Neural cell (in vitro differentiated cells): Measurements from ENCODE around the gene CDKAL1. TPM values are rescaled to one million over a fixed set of nuclear protein-coding genes. Genes with fewer than 3 reads are reported as not detected.

Experiments
- H2AFZ ChIP-seq: fragments of 200-600, 300-800 bp; sonication (generic), shearing (Covaris generic); 2 replicates; pipeline ENCODE4 v1.6.0; 2014; ENCODE audit warnings: low read depth, mild to moderate bottlenecking, antibody characterized with exemption, low read length, moderate library complexity
- H3F3A ChIP-seq: fragments of 200-600 bp; shearing (Covaris generic); 2 replicates; pipeline ENCODE4 v1.6.1; 2016; ENCODE audit warnings: mild to moderate bottlenecking, moderate library complexity, mixed read lengths, antibody characterized with exemption, low read length; ENCODE audit not compliant: insufficient read depth, poor library complexity, severe bottlenecking
- H3K27ac ChIP-seq: fragments of 200-600, 300-800 bp; sonication (generic), shearing (Covaris generic); 2 replicates; pipeline ENCODE4 v1.5.1; 2014; ENCODE audit warnings: mild to moderate bottlenecking, low read length, moderate library complexity
- H3K27me3 ChIP-seq: fragments of 300-800, 200-600 bp; sonication (generic), shearing (Covaris generic); 2 replicates; pipeline ENCODE4 v1.6.0; 2014; ENCODE audit warnings: mild to moderate bottlenecking, low read depth, low read length, moderate library complexity; ENCODE audit not compliant: insufficient read depth
- H3K36me3 ChIP-seq: fragments of 300-800, 200-600 bp; sonication (generic), shearing (Covaris generic); 2 replicates; pipeline ENCODE4 v1.5.1; 2014; ENCODE audit warnings: mild to moderate bottlenecking, antibody characterized with exemption, low read length, moderate library complexity; ENCODE audit not compliant: insufficient read depth
- H3K4me2 ChIP-seq: fragments of 300-800, 200-600 bp; sonication (generic), shearing (Covaris generic); 2 replicates; pipeline ENCODE4 v1.6.0; 2014; ENCODE audit warnings: mild to moderate bottlenecking, low read length
- H3K4me3 ChIP-seq: fragments of 300-800, 200-600 bp; sonication (generic), shearing (Covaris generic); 2 replicates; pipeline ENCODE4 v1.5.1; 2014; ENCODE audit warnings: mild to moderate bottlenecking, low read length, moderate library complexity
- H3K79me2 ChIP-seq: fragments of 200-600 bp; shearing (Covaris generic); replicated peaks from 2 replicates; pipeline ENCODE4 v1.6.0; 2014; ENCODE audit warnings: mild to moderate bottlenecking, low read length, moderate library complexity; ENCODE audit not compliant: insufficient read depth
- H3K9ac ChIP-seq: fragments of 300-800, 200-600 bp; sonication (generic), shearing (Covaris generic); 2 replicates; pipeline ENCODE4 v1.6.1; 2016; ENCODE audit warnings: mild to moderate bottlenecking, low read length, mixed read lengths
- H3K9me2 ChIP-seq: fragments of 200-600 bp; shearing (Covaris generic); 2 replicates; pipeline ENCODE4 v1.6.1; 2016; ENCODE audit warnings: mild to moderate bottlenecking, low read length, mixed read lengths; ENCODE audit not compliant: insufficient read depth
- H3K9me3 ChIP-seq: fragments of 200-600, 300-800 bp; sonication (generic), shearing (Covaris generic); 2 replicates; pipeline ENCODE4 v1.6.1; 2016; ENCODE audit warnings: mild to moderate bottlenecking, mixed run types, low read length, moderate library complexity, mixed read lengths
- H4K20me1 ChIP-seq: fragments of 200-600 bp; shearing (Covaris generic); 2 replicates; pipeline ENCODE4 v1.6.1; 2016; ENCODE audit warnings: mild to moderate bottlenecking, mixed run types; ENCODE audit not compliant: insufficient read depth
- EP300 ChIP-seq: fragments of 450-650 bp; conservative IDR thresholded peaks from 2 replicates; pipeline ENCODE4 v1.6.1; 2014; ENCODE audit warnings: antibody characterized with exemption, mild to moderate bottlenecking, moderate library complexity; ENCODE audit not compliant: poor library complexity, severe bottlenecking
- EZH2 ChIP-seq: fragments of 200-600, 300-800 bp; shearing (Covaris generic), sonication (generic); IDR thresholded peaks from 2 replicates; pipeline ENCODE4 v1.6.1; 2014; ENCODE audit warnings: antibody characterized with exemption, low read length, borderline replicate concordance, mild to moderate bottlenecking; ENCODE audit not compliant: insufficient read depth, poor library complexity, severe bottlenecking
- MXI1 ChIP-seq: fragments of 450-650 bp; conservative IDR thresholded peaks from 2 replicates; pipeline ENCODE4 v1.6.1; 2014; ENCODE audit warnings: antibody characterized with exemption, mild to moderate bottlenecking; ENCODE audit not compliant: poor library complexity, severe bottlenecking
- RAD21 ChIP-seq: fragments of 450-650 bp; conservative IDR thresholded peaks from 2 replicates; pipeline ENCODE4 v1.6.1; 2014; ENCODE audit warnings: antibody characterized with exemption, mild to moderate bottlenecking, moderate library complexity
- TAF1 ChIP-seq: IDR thresholded peaks from 2 replicates; pipeline ENCODE4 v1.6.1; 2012; ENCODE audit warnings: low read depth
- polyA plus RNA-seq: library from polyadenylated mRNA; depleted of rRNA; stranded (reverse); fragments of >200 nt; gene quantifications from 2 replicates; pipeline ENCODE4 v1.2.3, GENCODE V29; 2014
- TF ChIP-seq, protein P1 (sequence below): IDR thresholded peaks from 2 replicates; pipeline ENCODE4 v1.6.1; 2012; ENCODE audit warnings: borderline replicate concordance
- TF ChIP-seq, protein P2 (sequence below): fragments of 450-650 bp; IDR thresholded peaks from 2 replicates; pipeline ENCODE4 v1.5.1; 2014; ENCODE audit warnings: antibody characterized with exemption, mild to moderate bottlenecking, moderate library complexity; ENCODE audit not compliant: poor library complexity, severe bottlenecking

The CDKAL1 gene
- polyA plus RNA-seq, 1 donor from 2014 or later, result 10.7 TPM

DNA sequence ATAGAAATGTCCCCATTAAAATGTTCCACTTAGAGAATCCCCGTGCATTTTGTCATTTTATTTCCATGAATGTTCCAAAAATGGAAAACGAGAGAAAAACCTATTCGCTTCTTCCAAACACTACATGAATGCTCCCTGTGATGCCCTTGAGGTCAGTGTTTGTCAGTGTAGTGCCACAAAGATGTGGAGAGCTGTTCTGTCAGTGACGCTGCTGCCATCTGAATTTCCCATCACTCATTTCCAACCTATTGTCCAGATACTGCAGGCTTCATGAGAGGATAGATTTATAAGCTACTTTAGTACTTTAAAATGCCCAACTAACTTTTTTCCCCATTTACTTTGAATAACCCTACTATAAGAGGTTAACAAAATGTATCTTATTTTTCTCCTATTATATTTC lies 335.8 kb downstream of the CDKAL1 start:
- H3K27me3 ChIP-seq, result no peaks in the 10 kb centered on the region
- no peak overlapping the region for H3K4me3 ChIP-seq
- no peak overlapping the region for H3K4me2 ChIP-seq
- H3K36me3 ChIP-seq, result no peaks in the 10 kb centered on the region
- H2AFZ ChIP-seq, result no peak overlapping the region
- no peak overlapping the region for H3K27ac ChIP-seq
- H3K9me2 ChIP-seq, result no peaks in the 10 kb centered on the region
- peaks cover 11% of the 10 kb centered on the region for H3F3A ChIP-seq
- no peaks in the 10 kb centered on the region for H4K20me1 ChIP-seq
- no peaks in the 10 kb centered on the region for H3K9me3 ChIP-seq
- no peaks in the 10 kb centered on the region for H3K79me2 ChIP-seq
- TF ChIP-seq TAF1 (no peak), MXI1 (no peak), EP300 (no peak), EZH2 (no peak), RAD21 (no peak)
- TF ChIP-seq, protein P1, sequence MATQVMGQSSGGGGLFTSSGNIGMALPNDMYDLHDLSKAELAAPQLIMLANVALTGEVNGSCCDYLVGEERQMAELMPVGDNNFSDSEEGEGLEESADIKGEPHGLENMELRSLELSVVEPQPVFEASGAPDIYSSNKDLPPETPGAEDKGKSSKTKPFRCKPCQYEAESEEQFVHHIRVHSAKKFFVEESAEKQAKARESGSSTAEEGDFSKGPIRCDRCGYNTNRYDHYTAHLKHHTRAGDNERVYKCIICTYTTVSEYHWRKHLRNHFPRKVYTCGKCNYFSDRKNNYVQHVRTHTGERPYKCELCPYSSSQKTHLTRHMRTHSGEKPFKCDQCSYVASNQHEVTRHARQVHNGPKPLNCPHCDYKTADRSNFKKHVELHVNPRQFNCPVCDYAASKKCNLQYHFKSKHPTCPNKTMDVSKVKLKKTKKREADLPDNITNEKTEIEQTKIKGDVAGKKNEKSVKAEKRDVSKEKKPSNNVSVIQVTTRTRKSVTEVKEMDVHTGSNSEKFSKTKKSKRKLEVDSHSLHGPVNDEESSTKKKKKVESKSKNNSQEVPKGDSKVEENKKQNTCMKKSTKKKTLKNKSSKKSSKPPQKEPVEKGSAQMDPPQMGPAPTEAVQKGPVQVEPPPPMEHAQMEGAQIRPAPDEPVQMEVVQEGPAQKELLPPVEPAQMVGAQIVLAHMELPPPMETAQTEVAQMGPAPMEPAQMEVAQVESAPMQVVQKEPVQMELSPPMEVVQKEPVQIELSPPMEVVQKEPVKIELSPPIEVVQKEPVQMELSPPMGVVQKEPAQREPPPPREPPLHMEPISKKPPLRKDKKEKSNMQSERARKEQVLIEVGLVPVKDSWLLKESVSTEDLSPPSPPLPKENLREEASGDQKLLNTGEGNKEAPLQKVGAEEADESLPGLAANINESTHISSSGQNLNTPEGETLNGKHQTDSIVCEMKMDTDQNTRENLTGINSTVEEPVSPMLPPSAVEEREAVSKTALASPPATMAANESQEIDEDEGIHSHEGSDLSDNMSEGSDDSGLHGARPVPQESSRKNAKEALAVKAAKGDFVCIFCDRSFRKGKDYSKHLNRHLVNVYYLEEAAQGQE, result no peak
- TF ChIP-seq, protein P2, sequence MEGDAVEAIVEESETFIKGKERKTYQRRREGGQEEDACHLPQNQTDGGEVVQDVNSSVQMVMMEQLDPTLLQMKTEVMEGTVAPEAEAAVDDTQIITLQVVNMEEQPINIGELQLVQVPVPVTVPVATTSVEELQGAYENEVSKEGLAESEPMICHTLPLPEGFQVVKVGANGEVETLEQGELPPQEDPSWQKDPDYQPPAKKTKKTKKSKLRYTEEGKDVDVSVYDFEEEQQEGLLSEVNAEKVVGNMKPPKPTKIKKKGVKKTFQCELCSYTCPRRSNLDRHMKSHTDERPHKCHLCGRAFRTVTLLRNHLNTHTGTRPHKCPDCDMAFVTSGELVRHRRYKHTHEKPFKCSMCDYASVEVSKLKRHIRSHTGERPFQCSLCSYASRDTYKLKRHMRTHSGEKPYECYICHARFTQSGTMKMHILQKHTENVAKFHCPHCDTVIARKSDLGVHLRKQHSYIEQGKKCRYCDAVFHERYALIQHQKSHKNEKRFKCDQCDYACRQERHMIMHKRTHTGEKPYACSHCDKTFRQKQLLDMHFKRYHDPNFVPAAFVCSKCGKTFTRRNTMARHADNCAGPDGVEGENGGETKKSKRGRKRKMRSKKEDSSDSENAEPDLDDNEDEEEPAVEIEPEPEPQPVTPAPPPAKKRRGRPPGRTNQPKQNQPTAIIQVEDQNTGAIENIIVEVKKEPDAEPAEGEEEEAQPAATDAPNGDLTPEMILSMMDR, result no peak
- H3K9ac ChIP-seq, result no peak overlapping the region

DNA sequence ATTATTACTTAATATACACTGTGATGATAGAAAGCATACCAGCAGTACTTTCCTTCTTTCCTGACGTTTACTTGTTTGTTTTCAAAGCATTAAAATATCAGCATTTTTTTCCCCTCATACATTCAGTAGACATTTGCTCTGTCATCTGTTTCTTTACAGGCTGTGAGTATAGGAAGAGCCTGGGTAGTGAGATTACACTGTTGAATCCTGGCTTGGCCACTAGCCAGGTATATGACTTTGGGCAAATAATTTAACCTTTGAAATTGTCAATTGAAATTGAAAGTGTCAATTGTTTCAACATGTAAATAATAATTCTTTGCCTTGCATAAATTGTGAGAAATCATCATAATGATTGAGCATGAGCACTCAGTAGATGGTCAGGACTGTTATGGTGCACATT lies 336.2 kb downstream of the CDKAL1 start:
- H3K9ac ChIP-seq, result no peak overlapping the region
- no peaks in the 10 kb centered on the region for H3K36me3 ChIP-seq
- H2AFZ ChIP-seq, result no peak overlapping the region
- H3K4me2 ChIP-seq, result no peak overlapping the region
- TF ChIP-seq MXI1 (no peak), EZH2 (no peak), TAF1 (no peak), RAD21 (no peak)
- TF ChIP-seq, protein P1, result no peak
- TF ChIP-seq, protein P2, result no peak
- no peak overlapping the region for H3K4me3 ChIP-seq
- no peaks in the 10 kb centered on the region for H3K9me2 ChIP-seq
- no peaks in the 10 kb centered on the region for H4K20me1 ChIP-seq
- H3K27me3 ChIP-seq, result no peaks in the 10 kb centered on the region
- H3K79me2 ChIP-seq, result no peaks in the 10 kb centered on the region
- H3K9me3 ChIP-seq, result no peaks in the 10 kb centered on the region
- no peak overlapping the region for H3K27ac ChIP-seq
- peaks cover 11% of the 10 kb centered on the region for H3F3A ChIP-seq
